HAP-1 (cell line): ENCODE data around the gene GSAP.
"Not testable (repeated sequence)": the region's sequence is repeated elsewhere in the genome, so short reads cannot be mapped to it uniquely, and the experiment has no call there.

Experiments used
- DNase-seq, 2 experiments: peaks; one replicate each; pipeline ENCODE4 v3.0.0-alpha.2; 2016 to 2020; ENCODE audit warnings: low spot score in 2 of 2
- H3K27me3 ChIP-seq: fragments of 250-450 bp; sonication (Bioruptor Pico); 2 replicates; pipeline ENCODE4 v1.5.1; 2020; ENCODE audit warnings: low read depth, mild to moderate bottlenecking, moderate library complexity
- H3K36me3 ChIP-seq: fragments of 250-450 bp; sonication (Bioruptor Pico); replicated peaks from 2 replicates; pipeline ENCODE4 v1.5.1; 2020; ENCODE audit warnings: mild to moderate bottlenecking
- H3K4me1 ChIP-seq: fragments of 250-450 bp; sonication (Bioruptor Pico); 2 replicates; pipeline ENCODE4 v1.5.1; 2020; ENCODE audit warnings: mild to moderate bottlenecking
- H3K4me3 ChIP-seq: fragments of 250-450 bp; sonication (Bioruptor Pico); 2 replicates; pipeline ENCODE4 v1.5.1; 2020; ENCODE audit warnings: mild to moderate bottlenecking, moderate library complexity
- H3K9me3 ChIP-seq: fragments of 250-450 bp; sonication (Bioruptor Pico); 2 replicates; pipeline ENCODE4 v1.5.1; 2020; ENCODE audit warnings: mild to moderate bottlenecking, moderate library complexity
- in situ Hi-C: fragments of 300-500 bp; cut with MboI; formaldehyde crosslinking; loops from 3 replicates; pipeline ENCODE4 v1.14.3; 2020; ENCODE audit warnings: low sequenced_read_pairs, inconsistent platforms, mixed read lengths

Gene GSAP

GRCh38 chr7:77282897-77283296 is 133.3 kb downstream of the GSAP start:
- Histone ChIP-seq H3K9me3 (no peaks in the 10 kb centered on the region), H3K27me3 (no peaks in the 10 kb centered on the region; the same call in 1 of the 2 replicates), H3K4me1 (no peaks in the 10 kb centered on the region; the same call in 1 of the 2 replicates), H3K36me3 (no peaks in the 10 kb centered on the region), H3K4me3 (no peak overlapping the region)
- in situ Hi-C loops = no loop called here
- DNase-seq = no peak

- in situ Hi-C loops = no loop called here
- H3K4me3 ChIP-seq = no peak overlapping the region
- H3K9me3 ChIP-seq = no peaks in the 10 kb centered on the region
- H3K27me3 ChIP-seq = no peaks in the 10 kb centered on the region
- peaks cover 3% of the 10 kb centered on the region for H3K4me1 ChIP-seq
- DNase-seq = no peak
- H3K36me3 ChIP-seq = no peaks in the 10 kb centered on the region
Measured at GRCh38 chr7:77281780-77282478, 134.2 kb downstream of the GSAP start.

DNA sequence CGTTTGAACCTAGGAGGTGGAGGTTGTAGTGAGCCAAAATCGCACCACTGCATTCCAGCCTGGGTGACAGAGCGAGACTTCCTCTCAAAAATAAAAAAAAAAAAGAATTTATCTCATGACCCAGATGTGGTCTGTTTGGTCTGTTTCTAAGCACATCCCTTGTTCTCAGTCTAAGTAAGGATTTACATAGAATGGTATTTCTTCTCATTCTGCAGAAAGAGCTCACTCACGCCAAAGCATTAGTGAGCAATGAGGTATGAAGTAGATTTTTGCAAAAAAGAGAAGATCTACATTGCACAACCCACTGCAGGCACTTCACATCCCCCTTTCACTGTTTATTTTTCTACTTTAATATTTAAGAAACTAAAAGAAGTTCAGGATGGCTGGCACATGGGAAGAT is 140.0 kb downstream of the GSAP start:
- Histone ChIP-seq H3K4me3 (no peak overlapping the region), H3K4me1 (peaks cover 3% of the 10 kb centered on the region), H3K9me3 (no peaks in the 10 kb centered on the region), H3K36me3 (no peaks in the 10 kb centered on the region), H3K27me3 (no peaks in the 10 kb centered on the region)
- in situ Hi-C loops = no loop called here
- no peak for DNase-seq

DNA sequence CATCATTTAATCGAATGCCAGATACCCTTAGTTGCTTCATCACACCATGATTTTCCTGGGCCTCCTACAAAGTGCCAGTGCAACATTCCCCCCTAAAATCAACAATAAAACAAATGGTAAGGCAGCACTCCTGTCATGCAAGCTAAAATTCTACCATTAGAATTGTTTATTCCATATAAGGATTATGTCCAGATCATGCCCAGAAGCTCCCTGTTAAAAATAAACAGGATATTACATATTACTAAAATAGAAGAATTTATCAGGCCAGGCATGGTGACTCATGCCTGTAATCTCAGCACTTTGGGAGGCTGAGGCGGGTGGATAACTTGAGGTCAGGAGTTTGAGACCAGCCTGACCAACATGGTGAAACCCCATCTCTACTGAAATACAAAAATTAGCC is 140.5 kb downstream of the GSAP start:
- H3K27me3 ChIP-seq, H3K4me1 ChIP-seq, in situ Hi-C loops, H3K4me3 ChIP-seq, DNase-seq, H3K9me3 ChIP-seq, H3K36me3 ChIP-seq: not testable (repeated sequence)

DNA sequence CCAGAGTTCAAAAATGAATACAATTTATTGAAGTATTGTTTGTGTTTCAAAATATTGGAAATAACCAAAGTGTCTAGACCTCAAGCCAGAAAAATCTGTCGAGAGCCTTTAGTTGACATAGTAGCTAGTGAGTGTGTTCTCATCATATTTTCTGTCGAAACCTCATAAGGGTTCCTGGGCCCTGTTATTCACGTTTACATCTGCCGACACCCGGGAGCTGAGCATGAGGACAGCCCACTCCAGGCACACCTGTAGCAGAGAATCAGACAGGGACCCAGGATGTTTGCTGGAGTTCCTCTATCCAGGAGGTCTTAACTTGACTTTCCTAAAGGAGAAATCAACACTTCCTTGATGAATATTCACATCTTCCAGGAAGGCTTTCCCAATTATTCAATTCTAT is 144.4 kb downstream of the GSAP start:
- DNase-seq = no peak
- H3K4me1 ChIP-seq = no peaks in the 10 kb centered on the region
- H3K27me3 ChIP-seq = 0 out of 2 replicates have a peak, but pooled peaks cover 3% of the 10 kb centered on the region
- no peak overlapping the region for H3K4me3 ChIP-seq
- no peaks in the 10 kb centered on the region for H3K36me3 ChIP-seq
- H3K9me3 ChIP-seq = no peaks in the 10 kb centered on the region
- in situ Hi-C loops = no loop called here

DNA sequence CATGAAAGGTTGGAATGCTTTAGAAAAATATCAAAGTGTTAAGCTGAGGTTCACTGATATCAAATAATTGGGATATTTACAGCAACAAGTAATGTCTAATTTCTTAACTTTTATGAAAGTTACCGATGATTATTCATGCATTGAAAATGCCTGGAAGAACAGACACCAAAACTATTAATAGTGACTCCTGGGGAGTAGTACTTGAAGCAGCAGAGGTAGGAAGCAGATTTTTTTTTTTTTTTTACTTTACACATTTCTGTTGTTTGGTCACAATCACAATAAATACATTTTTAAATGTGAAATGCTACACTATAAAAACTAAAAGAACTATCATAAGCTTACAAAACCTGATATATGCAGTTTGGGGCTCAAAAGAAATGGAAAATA is 146.1 kb downstream of the GSAP start:
- Histone ChIP-seq H3K4me1 (no peaks in the 10 kb centered on the region), H3K4me3 (no peak overlapping the region), H3K27me3 (0 out of 2 replicates have a peak, but pooled peaks cover 3% of the 10 kb centered on the region), H3K9me3 (no peaks in the 10 kb centered on the region), H3K36me3 (no peaks in the 10 kb centered on the region)
- DNase-seq = no peak
- in situ Hi-C loops = no loop called here

GRCh38 chr7:77269360-77270093 is 146.6 kb downstream of the GSAP start:
- H3K27me3 ChIP-seq = 0 out of 2 replicates have a peak, but pooled peaks cover 3% of the 10 kb centered on the region
- H3K36me3 ChIP-seq = no peaks in the 10 kb centered on the region
- H3K4me1 ChIP-seq = no peaks in the 10 kb centered on the region
- no peak for DNase-seq
- in situ Hi-C loops = no loop called here
- H3K4me3 ChIP-seq = no peak overlapping the region
- H3K9me3 ChIP-seq = no peaks in the 10 kb centered on the region

DNA sequence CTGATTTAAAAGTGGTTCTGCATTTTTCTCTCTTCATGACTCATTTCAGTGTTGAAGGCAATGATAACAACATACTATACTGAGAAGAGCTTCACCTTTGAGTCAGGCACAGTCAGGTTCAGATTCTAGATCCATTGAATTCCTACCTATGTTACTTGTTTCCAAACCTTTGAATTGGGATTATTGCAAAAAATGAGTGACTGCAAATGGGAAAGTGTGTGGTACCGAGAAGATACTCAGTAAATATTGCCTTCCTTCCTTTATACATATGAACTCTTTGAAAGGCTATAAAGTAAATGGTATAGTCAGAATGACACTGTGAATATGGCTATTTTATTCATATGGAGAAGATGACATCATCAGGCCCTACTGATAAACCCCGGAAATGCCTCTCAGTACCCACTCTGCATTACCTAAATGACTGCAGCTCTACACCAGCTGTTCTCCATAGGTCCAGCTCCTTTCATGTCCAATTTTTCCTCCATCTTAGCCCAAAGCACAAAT is 149.8 kb downstream of the GSAP start:
- H3K36me3 ChIP-seq = no peaks in the 10 kb centered on the region
- no peak for DNase-seq
- no peaks in the 10 kb centered on the region for H3K4me1 ChIP-seq
- 0 out of 2 replicates have a peak, but pooled peaks cover 3% of the 10 kb centered on the region for H3K27me3 ChIP-seq
- H3K9me3 ChIP-seq = no peaks in the 10 kb centered on the region
- in situ Hi-C loops = no loop called here
- no peak overlapping the region for H3K4me3 ChIP-seq

DNA sequence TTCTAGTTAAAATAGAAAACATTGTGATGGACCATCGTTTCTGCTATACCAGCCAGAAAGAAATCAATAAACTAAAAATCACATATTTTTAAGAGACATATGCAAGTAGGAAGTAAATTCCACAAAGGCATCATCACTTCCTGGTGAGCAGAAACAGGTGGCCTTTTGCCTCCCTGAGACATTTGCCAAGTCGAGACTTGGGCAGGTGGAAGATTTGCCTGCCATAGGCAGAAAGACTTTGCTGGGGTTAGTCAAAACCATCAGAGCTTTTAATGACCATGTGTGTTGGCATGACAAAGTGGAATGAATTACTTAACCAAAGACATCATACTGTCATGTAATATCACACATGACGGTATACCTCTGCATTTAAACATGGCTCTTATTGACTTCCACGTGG is 150.5 kb downstream of the GSAP start:
- no peaks in the 10 kb centered on the region for H3K36me3 ChIP-seq
- DNase-seq = no peak
- no peaks in the 10 kb centered on the region for H3K4me1 ChIP-seq
- no peak overlapping the region for H3K4me3 ChIP-seq
- no peaks in the 10 kb centered on the region for H3K9me3 ChIP-seq
- in situ Hi-C loops = no loop called here
- H3K27me3 ChIP-seq = 0 out of 2 replicates have a peak, but pooled peaks cover 3% of the 10 kb centered on the region

- DNase-seq = no peak
- no peaks in the 10 kb centered on the region for H3K36me3 ChIP-seq
- H3K4me3 ChIP-seq = no peak overlapping the region
- no peaks in the 10 kb centered on the region for H3K4me1 ChIP-seq
- no peaks in the 10 kb centered on the region for H3K9me3 ChIP-seq
- no peaks in the 10 kb centered on the region for H3K27me3 ChIP-seq
- in situ Hi-C loops = no loop called here
Measured at GRCh38 chr7:77262316-77262715, 153.8 kb downstream of the GSAP start.
